ENCODE data around the gene TXNRD3.

DNA sequence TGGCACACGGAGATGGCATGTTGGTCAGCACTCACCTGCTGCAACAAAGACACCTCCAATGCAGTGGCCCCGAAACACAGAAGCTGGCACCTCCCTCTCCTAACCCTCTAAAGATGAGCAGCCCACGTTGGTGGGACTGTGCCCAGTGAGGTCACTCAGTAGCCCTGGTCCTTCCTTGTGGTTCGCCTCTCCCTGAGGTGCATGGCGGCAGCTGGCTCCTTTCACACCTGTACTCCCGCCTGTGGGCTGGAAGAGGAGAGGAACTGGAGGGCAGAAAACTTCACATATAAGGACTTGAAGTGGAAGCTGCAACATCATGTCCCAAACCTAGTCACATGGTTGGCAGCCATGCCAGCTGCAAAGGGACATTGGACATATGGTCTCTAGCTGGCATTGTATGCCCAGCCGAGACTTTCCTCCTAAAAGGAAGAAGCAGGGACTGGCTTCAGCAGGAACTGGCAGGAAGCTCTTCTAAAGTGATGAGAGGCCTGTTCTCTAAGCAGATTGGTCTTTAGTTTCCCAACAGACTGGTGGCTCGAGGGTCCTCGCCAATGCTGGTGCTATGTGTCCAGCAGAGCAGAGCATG, 85.4 kb downstream of the TXNRD3 start:
- TF ChIP-seq, protein P1, sequence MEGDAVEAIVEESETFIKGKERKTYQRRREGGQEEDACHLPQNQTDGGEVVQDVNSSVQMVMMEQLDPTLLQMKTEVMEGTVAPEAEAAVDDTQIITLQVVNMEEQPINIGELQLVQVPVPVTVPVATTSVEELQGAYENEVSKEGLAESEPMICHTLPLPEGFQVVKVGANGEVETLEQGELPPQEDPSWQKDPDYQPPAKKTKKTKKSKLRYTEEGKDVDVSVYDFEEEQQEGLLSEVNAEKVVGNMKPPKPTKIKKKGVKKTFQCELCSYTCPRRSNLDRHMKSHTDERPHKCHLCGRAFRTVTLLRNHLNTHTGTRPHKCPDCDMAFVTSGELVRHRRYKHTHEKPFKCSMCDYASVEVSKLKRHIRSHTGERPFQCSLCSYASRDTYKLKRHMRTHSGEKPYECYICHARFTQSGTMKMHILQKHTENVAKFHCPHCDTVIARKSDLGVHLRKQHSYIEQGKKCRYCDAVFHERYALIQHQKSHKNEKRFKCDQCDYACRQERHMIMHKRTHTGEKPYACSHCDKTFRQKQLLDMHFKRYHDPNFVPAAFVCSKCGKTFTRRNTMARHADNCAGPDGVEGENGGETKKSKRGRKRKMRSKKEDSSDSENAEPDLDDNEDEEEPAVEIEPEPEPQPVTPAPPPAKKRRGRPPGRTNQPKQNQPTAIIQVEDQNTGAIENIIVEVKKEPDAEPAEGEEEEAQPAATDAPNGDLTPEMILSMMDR (IDR thresholded peaks at IDR 0.05; ENCODE audit: poor library complexity) = no peak
- TF ChIP-seq EZH2 (IDR thresholded peaks at IDR 0.05; ENCODE audit: borderline replicate concordance) (no peak), EZH2phosphoT487 (IDR thresholded peaks at IDR 0.05; ENCODE audit: low read depth, severe bottlenecking, unreplicated experiment) (no peak)

All from hepatocyte (in vitro differentiated cells).